Skeletal muscle tissue (tissue), 4 donors: ENCODE data around the gene HAND1. TPM values are rescaled to one million over a fixed set of nuclear protein-coding genes. Genes with fewer than 3 reads are reported as not detected.
"Not testable (repeated sequence)": the region's sequence is repeated elsewhere in the genome, so short reads cannot be mapped to it uniquely, and the experiment has no call there.

Source experiments
- H3K27ac ChIP-seq: one replicate; pipeline ENCODE4 v1.7.0; 2013; ENCODE audit warnings: mild to moderate bottlenecking, low read depth, low read length, inconsistent platforms
- H3K27me3 ChIP-seq, 3 donors: one replicate each; pipeline ENCODE4 v1.7.0; 2013; ENCODE audit warnings: low read length in 3 of 3; ENCODE audit not compliant: control insufficient read depth in 3 of 3, insufficient read depth in 3 of 3
- H3K36me3 ChIP-seq, 3 donors: one replicate each; pipeline ENCODE4 v1.7.0; 2013; ENCODE audit warnings: low read length in 3 of 3; ENCODE audit not compliant: control insufficient read depth in 3 of 3, insufficient read depth in 3 of 3
- H3K4me1 ChIP-seq, 3 donors: one replicate each; pipeline ENCODE4 v1.7.0; 2013; ENCODE audit warnings: low read length in 3 of 3, mild to moderate bottlenecking in 3 of 3; ENCODE audit not compliant: control insufficient read depth in 3 of 3, insufficient read depth in 3 of 3
- H3K4me3 ChIP-seq, 3 donors: one replicate each; pipeline ENCODE4 v1.7.0; 2013; ENCODE audit warnings: low read length in 3 of 3
- H3K9ac ChIP-seq, 3 donors: one replicate each; pipeline ENCODE4 v1.7.0; 2013; ENCODE audit warnings: low read length in 3 of 3, mild to moderate bottlenecking in 3 of 3, moderate library complexity in 2 of 3, low read depth in 1 of 3
- H3K9me3 ChIP-seq, 3 donors: one replicate each; pipeline ENCODE4 v1.7.0; 2013; ENCODE audit warnings: low read length in 3 of 3; ENCODE audit not compliant: control insufficient read depth in 3 of 3
- total RNA-seq: library from RNA; depleted of rRNA; stranded (reverse); fragments of >200 nt; gene quantifications from one replicate; pipeline ENCODE4 v1.2.3, GENCODE V29; 2014
- donor health status: Osteomylitis.

Gene HAND1
- total RNA-seq, 1 donor from 2014 or later: not detected

DNA sequence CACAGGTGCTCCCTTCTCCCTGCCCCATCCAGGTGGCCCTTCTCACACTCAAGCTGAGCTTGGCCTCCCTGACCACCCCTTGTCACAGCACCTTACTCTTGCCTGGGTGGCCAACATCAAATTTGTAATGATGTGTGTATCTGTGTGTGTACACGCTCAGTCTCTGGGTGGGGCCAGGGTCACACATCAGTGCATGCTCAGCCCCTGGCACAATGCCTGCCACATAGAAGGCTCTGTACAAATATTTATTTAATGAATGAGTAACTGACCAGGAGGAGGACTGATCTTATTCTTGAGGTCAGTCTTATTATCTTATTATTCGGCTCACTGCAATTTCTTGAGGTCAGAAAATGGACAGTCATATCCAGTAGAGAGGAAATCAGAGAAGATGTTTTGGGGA is 41.3 kb upstream of the HAND1 start:
- H3K27me3 ChIP-seq: peaks cover 17 to 29% (median 26%) of the 10 kb centered on the region in 3 donors
- no peak overlapping the region for H3K9ac ChIP-seq
- H3K4me3 ChIP-seq: no peak overlapping the region
- H3K36me3 ChIP-seq: no peaks in the 10 kb centered on the region
- no peak overlapping the region for H3K27ac ChIP-seq
- H3K9me3 ChIP-seq: no peaks in the 10 kb centered on the region
- H3K4me1 ChIP-seq: peaks cover 10 to 16% (median 13%) of the 10 kb centered on the region in 3 donors

DNA sequence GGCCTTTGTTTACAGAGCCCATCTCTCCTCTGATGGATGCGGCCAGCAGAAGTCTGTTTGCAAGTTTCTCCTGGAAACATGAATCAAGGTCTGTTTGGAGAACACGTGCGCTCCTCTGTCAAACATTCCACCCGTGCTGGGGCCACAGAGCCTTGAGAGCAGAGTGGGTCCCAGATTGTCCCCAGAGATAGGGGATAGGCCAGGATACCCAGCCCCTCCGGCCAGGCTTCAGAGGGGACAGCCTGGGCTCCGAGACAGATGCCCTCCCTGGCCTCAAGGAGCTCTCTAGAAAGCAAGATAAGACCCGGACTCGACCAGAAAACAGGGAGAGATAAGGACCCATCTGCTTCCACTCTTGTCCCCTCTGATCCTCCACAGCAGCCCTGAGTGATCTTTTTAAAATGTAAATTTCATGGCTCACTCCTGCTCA is 40.4 kb upstream of the HAND1 start:
- no peaks in the 10 kb centered on the region for H3K9me3 ChIP-seq
- peaks cover 6 to 10% (median 8%) of the 10 kb centered on the region in 3 donors for H3K4me1 ChIP-seq
- no peaks in the 10 kb centered on the region for H3K36me3 ChIP-seq
- H3K27me3 ChIP-seq: peaks cover 20 to 32% (median 27%) of the 10 kb centered on the region in 3 donors
- no peak overlapping the region for H3K4me3 ChIP-seq
- H3K27ac ChIP-seq: no peak overlapping the region
- H3K9ac ChIP-seq: no peak overlapping the region

DNA sequence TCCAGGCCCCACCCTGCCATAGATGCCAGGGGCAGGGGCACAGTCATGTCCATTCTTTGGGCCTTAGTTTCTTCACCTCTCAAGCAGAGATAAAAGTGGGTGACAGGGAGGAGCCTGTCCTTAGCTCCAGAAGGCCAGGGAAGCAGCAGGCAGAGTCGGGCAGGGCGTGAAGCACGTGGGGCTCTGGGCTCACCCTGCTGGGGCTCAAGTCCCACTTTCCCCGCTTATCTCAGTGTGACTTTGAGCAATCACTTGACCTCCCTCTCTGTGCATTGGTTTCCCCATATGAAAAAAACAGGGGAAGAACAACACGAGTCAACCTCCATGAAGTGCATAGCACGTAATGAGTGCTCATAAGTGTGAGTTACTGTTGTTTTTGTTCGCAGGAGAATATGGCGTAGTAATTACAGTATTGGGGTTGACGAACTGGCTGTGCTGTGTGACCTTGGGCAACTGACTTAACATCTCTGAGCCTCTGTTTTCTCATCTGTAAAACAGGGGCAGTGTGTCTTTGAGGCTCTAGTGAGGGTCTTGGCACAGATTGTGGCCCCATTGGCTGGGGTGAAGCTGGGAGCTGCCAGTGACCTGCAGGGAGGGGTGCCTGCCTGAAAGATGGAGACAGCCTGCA is 39.9 kb upstream of the HAND1 start:
- Histone ChIP-seq H3K9me3 (no peaks in the 10 kb centered on the region), H3K27me3 (peaks cover 20 to 28% (median 27%) of the 10 kb centered on the region in 3 donors), H3K36me3 (no peaks in the 10 kb centered on the region), H3K9ac (no peak overlapping the region), H3K4me1 (peaks cover 1 to 5% (median 3%) of the 10 kb centered on the region in 3 donors), H3K4me3 (no peak overlapping the region), H3K27ac (no peak overlapping the region)

DNA sequence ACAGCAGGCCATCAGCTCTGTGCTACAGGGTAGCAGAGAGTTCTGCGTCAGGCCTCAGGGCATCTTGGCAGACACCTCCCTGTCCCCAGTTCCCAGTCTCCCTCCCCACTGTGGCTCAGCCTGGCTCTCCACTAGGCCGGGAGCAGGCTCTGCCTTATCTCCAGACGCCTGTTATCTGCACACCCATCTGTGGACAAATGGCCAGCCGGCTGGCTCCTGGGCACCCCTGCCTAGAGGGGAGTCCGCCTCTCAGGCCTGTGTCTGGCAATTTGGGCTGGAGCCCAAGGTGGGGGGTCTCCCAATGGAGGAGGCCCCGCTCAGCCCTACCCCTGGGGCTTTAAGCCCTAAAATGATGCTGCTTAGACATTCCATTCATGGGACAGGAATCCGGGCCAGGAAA is 39.2 kb upstream of the HAND1 start:
- Histone ChIP-seq H3K27me3 (peaks cover 20 to 28% (median 27%) of the 10 kb centered on the region in 3 donors), H3K9ac (no peak overlapping the region), H3K9me3 (no peaks in the 10 kb centered on the region)

DNA sequence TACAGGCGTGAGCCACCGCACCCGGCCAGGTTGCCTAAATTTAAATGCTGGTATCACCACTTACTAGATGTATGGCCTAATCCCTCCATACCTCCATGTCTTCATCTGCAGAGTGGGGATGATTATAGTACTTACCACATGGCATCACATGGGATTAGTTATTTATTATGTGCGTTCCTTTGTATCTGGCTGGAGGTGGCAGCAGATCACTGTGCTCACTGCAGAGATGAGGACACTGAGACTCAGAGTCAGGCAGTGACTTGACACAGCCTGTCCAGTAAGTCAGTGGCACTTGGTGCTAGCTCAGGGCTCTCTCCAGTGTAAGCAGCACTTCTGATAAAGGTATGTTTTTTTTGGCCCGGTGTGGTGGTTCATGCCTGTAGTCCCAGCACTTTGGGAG is 38.4 kb upstream of the HAND1 start:
- Histone ChIP-seq H3K9me3 (no peaks in the 10 kb centered on the region), H3K9ac (no peak overlapping the region), H3K27ac (no peak overlapping the region), H3K4me1 (no peaks in the 10 kb centered on the region), H3K4me3 (no peak overlapping the region), H3K36me3 (no peaks in the 10 kb centered on the region), H3K27me3 (peaks cover 20 to 28% (median 28%) of the 10 kb centered on the region in 3 donors)

More for the DNA sequence above, 39.2 kb upstream of the HAND1 start:
- no peaks in the 10 kb centered on the region for H3K4me1 ChIP-seq
- H3K36me3 ChIP-seq: no peaks in the 10 kb centered on the region
- no peak overlapping the region for H3K4me3 ChIP-seq
- H3K27ac ChIP-seq: no peak overlapping the region

DNA sequence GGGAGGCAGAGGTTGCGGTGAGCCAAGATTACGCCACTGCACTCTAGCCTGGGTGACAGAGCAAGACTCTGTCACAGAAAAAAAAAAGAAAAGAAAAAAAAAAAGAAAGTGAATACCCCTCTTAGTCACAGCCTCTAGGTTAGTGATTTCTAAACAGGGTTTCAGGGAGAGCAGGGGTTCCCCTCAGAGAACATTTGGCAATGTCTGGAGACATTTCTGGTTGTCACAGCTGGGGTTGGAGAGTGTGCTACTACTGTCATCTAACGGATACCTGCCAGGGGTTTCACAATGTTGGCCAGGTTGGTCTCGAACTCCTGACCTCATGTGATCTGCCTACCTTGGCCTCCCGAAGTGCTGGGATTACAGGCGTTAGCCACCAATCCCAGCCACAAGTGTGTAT is 37.5 kb upstream of the HAND1 start:
- not testable (repeated sequence) for H3K36me3 ChIP-seq, H3K27ac ChIP-seq, H3K4me1 ChIP-seq, H3K9ac ChIP-seq, H3K4me3 ChIP-seq, H3K9me3 ChIP-seq
- peaks cover 12 to 28% (median 23%) of the 10 kb centered on the region in 3 donors for H3K27me3 ChIP-seq

DNA sequence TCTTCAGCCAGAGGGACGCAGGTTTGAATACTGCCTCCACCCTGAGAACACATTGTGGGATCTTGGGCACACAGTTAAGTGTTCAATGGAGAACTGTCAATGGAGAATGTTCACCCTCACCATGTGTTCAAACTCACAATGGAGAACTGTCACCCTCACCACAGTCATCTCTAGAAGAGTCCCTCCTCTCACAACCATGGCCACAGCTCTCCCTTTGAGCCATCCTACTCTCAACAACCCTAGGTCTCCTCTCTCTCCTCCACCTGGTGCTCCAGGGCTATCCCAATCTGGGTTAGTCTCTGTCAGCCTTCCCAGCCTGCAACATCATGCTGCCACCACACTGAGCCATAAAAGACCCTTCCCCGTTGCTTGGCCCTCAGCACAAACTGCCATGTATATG is 36.3 kb upstream of the HAND1 start:
- no peaks in the 10 kb centered on the region for H3K36me3 ChIP-seq
- peaks cover 11 to 21% (median 17%) of the 10 kb centered on the region in 3 donors for H3K27me3 ChIP-seq
- no peak overlapping the region for H3K27ac ChIP-seq
- no peak overlapping the region for H3K9ac ChIP-seq
- no peaks in the 10 kb centered on the region for H3K4me1 ChIP-seq
- H3K9me3 ChIP-seq: no peaks in the 10 kb centered on the region
- no peak overlapping the region for H3K4me3 ChIP-seq

DNA sequence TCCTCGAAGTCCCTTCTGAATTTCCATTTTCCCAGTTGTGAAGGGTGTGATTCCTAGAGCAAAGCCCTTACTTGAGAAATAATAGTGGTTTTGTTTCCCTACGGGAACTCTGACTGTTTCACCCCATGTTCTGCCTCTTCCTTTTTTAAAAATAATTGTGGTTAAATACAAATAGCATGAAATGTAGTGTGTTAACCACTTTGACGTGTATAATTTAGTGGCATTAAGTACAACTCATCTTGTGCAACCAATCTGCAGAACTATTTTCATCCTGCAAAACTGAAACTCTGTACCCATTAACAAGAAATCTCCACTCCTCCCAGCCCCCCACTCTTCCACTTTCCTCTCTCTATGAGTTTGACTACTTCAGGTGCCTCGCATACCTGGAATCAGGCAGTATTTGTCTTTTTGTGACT is 35.6 kb upstream of the HAND1 start:
- Histone ChIP-seq H3K27me3 (peaks cover 11 to 17% (median 14%) of the 10 kb centered on the region in 3 donors), H3K27ac (no peak overlapping the region), H3K36me3 (no peaks in the 10 kb centered on the region), H3K4me1 (no peaks in the 10 kb centered on the region), H3K9me3 (no peaks in the 10 kb centered on the region), H3K4me3 (no peak overlapping the region), H3K9ac (no peak overlapping the region)

DNA sequence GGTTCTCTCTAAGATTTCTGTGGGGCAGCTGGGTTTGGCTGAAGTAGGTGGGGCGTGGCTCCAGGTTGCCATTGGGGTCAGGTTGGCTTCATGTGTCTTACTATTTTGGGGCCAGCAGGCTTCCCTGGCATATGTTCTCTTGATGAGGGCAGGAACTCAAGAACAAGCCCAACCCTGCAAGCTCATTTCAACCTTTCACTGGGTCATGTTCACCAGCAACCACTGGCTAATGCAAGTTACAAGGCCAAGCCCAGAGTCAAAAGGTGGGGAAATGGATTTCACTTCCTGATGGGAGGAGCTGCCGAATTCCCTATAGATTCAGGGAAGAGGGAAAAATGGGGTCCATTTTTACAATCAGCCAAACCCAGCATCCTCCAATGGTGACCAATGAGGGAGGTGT is 34.0 kb upstream of the HAND1 start:
- no peak overlapping the region for H3K27ac ChIP-seq
- H3K9me3 ChIP-seq: no peaks in the 10 kb centered on the region
- H3K27me3 ChIP-seq: peaks cover 6 to 16% (median 9%) of the 10 kb centered on the region in 3 donors
- H3K4me3 ChIP-seq: no peak overlapping the region
- H3K4me1 ChIP-seq: no peaks in the 10 kb centered on the region
- no peaks in the 10 kb centered on the region for H3K36me3 ChIP-seq
- no peak overlapping the region for H3K9ac ChIP-seq

DNA sequence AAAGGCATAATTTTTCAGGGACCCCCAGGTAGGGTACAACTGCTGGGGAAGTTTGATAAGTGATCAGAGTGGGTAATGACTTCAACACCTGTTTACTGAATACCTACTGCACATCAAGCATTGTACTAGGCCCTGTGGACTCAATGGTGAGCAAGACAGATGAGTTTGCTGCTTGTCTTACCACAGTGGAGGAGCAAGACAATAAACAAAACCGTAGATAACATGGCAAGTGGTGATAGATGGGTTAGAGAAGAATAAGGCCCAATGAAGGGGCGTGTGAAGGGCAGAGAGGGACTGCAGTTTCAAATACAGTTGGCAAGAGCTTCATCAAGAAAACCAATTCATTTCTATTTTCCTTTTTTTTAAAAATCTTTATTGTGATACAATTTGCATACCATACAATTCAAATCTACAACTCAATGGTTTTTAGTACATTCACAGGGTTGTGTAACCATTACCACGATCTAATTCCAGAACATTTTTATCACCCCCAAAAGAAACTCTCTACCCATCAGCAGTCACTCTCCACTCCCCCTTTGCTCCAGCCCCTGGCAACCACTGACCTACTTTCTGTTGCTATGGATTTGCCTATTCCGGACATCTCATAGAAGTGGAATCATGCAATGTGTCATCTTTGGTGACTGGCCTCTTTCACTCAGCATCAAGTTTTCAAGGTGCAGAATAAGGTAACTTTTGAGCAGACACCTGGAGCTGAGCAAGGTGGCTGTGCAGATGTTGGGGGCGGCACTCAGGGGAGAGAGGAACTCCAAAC is 31.9 kb upstream of the HAND1 start:
- H3K9me3 ChIP-seq: no peaks in the 10 kb centered on the region
- no peak overlapping the region for H3K4me3 ChIP-seq
- H3K27ac ChIP-seq: no peak overlapping the region
- no peaks in the 10 kb centered on the region for H3K36me3 ChIP-seq
- no peak overlapping the region for H3K9ac ChIP-seq
- H3K27me3 ChIP-seq: peaks cover 6 to 22% (median 9%) of the 10 kb centered on the region in 3 donors
- no peaks in the 10 kb centered on the region for H3K4me1 ChIP-seq
